NCI-H2081 treated with DMSO at 0.1 percent for 48 hours (cell line): ENCODE results near the gene RBM10.
A peak's percentile ranks its signal among the peaks of the same experiment; 100 is the strongest.

Source experiments
- DNase-seq: peaks from one replicate; lab custom pipeline; 2025; lab: John Stamatoyannopoulos, UW

The RBM10 gene

DNA sequence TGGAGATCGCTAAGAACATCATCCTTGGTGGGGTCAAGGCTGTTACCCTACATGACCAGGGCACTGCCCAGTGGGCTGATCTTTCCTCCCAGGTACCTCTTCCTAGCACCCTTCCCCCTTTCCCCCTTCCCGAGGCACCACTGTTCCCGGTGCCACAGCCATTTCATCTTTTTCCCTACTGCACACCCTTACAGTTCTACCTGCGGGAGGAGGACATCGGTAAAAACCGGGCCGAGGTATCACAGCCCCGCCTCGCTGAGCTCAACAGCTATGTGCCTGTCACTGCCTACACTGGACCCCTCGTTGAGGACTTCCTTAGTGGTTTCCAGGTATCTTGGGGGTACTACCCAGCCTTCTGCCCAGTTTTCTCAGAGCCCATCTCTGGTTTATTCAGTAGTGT lies 54.3 kb downstream of the RBM10 start:
- DNase-seq: no peak

DNA sequence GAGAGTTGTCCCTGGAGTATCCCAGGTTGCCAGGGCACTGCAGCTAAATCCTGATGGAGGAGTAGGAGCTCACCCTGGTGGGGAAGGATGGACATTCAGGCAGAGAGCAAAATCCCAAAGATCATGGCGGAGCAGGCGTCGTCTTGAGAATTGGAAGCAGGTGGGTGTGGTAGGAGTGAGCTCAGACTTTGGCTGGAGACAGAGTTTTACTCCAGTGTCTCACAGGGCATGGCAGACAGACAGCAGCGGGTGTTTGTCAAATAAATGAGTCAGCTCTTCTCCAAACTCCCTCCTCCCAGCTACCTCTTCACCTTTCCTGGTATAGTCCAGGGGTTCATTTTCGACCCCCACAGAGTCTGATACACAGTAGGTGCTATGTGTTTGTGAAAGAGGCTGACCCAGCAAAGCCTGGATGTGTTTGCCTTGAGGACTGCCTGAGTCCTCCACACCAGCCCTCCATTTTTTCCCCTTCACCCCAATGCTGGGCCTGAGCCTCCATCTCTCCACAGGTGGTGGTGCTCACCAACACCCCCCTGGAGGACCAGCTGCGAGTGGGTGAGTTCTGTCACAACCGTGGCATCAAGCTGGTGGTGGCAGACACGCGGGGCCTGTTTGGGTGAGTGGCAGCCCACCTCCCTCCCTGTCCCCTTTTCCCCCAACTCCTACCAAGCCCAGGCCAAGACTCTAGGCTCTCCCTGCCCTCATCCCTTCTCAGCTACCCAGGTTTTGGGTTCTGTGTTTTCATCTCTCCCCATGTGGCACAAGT lies 55.5 kb downstream of the RBM10 start:
- no peak for DNase-seq

DNA sequence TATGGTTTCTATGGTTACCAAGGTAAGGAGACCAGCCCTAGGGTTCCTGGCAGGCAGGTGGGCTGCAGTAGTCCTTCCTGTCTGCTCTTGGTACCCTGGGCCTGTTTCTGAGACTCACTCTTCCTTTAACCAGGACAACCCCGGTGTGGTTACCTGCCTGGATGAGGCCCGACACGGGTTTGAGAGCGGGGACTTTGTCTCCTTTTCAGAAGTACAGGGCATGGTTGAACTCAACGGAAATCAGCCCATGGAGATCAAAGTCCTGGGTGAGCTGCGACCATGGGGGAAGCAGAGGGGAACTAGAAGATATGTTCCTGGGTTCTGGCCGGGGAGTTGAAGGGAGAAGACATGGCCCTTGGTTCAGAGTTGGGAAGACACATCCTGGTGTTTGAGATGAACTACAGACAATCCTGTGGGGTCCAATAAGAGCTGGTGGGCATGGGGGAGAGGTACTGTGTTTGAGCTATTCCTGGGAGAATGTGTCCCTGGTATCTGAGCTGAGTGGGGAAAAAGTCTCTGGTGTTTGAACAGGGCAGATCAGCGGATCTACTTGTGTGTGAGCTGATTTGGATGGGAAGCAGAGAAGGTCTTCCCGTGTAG lies 56.4 kb downstream of the RBM10 start:
- DNase-seq: no peak

DNA sequence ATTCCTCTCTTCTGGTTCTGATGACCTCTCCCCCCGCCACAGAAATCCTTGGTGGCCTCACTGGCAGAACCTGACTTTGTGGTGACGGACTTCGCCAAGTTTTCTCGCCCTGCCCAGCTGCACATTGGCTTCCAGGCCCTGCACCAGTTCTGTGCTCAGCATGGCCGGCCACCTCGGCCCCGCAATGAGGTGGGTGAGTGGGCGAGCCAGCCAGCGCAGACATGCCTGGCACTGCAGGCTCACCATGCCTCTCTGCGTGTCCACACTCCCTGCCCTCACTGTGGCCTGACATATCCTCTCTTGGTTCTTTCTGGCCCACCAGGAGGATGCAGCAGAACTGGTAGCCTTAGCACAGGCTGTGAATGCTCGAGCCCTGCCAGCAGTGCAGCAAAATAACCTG lies 57.3 kb downstream of the RBM10 start:
- no peak for DNase-seq

DNA sequence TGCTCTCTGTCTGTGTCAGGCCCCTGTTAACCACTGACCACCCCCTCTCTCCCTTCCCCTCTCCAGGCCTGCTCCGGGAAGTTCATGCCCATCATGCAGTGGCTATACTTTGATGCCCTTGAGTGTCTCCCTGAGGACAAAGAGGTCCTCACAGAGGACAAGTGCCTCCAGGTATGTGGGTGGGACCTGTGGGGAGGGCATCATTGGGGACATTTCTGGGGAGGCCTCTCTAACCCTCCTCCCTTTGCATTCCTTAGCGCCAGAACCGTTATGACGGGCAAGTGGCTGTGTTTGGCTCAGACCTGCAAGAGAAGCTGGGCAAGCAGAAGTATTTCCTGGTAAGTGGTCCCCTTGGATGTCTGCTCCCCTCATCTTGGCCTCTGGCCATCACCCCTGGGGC lies 57.9 kb downstream of the RBM10 start:
- DNase-seq: no peak

DNA sequence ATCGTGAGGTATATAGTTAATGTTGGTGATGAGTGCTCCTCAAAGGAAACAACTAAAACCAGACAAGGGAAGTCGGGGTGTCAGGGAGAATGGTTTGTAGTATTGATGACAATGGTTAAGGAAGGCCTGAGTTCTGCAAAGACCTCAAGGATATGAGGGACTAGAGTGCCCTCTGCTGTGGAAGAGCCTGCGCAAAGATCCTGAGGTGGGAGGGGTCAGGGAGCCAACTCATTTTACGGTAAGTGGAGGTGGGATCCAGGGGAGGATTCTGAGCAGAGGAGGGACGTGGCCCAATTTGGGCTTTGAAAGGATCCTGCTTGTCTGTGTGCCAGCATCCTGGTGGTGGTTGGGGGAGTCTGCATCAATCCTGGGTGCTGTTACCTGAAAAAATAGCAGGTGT lies 59.9 kb downstream of the RBM10 start:
- no peak for DNase-seq

DNA sequence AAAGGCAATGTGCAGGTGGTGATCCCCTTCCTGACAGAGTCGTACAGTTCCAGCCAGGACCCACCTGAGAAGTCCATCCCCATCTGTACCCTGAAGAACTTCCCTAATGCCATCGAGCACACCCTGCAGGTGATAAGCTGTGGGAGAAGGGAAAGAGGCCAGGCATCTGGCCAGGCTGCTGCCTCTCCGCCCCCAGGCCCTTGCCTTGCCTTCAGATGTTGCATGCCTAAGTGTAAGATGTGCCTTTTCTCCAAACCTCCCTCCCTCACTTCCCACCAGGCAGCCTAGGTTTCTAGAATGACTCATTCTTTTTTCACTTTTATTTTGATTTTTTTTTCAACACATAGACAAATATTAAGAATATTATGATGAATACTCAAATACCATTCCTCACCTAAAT lies 61.3 kb downstream of the RBM10 start:
- no peak for DNase-seq

DNA sequence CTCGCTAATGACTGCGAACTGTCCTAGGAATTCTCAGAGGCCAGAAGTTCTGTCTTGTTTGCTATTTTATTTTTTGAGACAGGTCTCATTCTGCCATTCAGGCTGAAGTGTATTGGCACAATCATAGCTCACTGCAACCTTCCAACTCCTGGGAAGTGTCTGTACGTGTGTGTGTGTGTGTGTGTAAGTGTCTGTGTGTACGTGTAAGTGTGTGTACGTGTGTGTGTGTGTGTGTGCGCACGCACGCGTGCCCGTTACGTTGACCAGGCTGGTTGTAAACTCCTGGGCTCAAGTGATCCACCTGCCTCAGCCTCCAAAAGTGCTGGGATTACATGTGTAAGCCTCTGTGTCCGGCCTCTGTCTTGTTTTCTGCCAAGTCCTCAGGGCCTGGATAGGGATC lies 63.1 kb downstream of the RBM10 start:
- no peak for DNase-seq

DNA sequence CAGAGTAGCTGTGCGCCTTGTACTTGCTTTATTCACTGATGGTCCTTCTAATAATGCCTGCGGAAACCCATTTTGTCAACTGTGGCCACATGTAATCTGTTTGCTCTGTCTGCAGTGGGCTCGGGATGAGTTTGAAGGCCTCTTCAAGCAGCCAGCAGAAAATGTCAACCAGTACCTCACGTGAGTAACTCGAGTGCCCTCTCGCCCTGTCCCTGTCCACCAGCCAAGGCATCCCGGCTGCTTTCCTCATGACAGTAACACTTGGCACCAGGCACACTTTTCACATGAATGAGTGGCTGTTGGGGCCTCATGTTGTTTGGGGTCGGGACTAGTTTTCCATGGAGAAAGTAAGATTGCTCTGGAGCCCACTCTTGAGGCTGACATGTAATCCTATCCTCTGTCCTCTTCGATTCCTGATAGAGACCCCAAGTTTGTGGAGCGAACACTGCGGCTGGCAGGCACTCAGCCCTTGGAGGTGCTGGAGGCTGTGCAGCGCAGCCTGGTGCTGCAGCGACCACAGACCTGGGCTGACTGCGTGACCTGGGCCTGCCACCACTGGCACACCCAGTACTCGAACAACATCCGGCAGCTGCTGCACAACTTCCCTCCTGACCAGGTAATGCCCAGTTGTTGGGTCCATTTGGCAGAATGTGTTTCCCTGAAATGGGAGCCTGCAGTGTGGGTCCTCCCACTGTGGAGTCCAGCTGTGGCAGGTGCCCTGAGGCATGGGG lies 64.7 kb downstream of the RBM10 start:
- no peak for DNase-seq

DNA sequence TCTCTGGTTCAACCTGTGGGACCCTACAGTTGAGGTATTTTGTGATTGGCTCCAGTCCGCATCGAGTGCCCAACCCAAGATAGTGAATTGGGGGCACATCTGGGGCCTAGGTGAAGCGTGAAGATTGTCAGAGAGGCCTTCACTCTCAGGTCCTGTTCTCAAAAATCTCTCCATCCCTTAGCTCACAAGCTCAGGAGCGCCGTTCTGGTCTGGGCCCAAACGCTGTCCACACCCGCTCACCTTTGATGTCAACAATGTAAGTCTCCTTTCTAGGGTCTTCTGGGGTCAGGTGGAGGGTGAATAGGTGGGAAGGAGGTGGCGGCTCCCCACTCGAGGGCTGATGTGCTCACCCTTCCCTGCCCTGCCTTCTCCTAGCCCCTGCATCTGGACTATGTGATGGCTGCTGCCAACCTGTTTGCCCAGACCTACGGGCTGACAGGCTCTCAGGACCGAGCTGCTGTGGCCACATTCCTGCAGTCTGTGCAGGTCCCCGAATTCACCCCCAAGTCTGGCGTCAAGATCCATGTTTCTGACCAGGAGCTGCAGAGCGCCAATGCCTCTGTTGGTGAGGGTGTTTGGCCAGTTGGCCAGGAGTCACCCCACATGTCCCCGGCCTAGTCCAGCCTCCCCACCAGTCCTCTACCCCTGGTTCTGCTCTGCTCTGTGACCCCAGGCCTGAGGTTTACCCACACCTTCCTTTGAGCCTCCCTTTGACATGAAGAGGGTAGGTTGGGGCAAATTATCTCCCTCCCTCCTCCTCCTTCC lies 65.8 kb downstream of the RBM10 start:
- DNase-seq: no peak

DNA sequence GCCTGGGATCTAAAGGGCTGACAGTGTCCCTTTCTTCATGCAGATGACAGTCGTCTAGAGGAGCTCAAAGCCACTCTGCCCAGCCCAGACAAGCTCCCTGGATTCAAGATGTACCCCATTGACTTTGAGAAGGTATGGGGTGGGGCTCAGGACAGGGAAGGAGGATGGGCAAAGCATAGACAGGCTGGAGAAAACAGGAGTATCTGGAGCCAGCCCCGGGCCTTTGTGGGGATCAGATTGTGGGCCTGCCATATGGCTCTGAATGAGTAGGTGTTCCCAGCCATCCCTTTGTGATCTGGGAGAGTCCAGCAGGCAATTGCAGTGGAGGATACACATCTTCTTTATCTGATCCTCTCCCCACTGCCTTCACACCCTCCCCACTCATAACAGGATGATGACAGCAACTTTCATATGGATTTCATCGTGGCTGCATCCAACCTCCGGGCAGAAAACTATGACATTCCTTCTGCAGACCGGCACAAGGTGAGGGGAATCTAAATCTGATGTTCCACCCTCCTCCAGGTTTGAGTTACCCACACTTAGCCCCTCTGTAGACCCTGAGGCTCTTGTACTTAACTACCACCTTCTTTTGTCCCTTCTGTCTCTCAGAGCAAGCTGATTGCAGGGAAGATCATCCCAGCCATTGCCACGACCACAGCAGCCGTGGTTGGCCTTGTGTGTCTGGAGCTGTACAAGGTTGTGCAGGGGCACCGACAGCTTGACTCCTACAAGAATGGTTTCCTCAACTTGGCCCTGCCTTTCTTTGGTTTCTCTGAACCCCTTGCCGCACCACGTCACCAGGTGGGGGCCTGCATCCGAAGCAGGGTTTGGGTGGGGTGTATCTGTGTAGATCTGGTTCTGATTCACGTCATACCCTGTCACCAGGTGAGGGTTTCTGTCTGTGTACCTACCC lies 67.6 kb downstream of the RBM10 start:
- DNase-seq: no peak

DNA sequence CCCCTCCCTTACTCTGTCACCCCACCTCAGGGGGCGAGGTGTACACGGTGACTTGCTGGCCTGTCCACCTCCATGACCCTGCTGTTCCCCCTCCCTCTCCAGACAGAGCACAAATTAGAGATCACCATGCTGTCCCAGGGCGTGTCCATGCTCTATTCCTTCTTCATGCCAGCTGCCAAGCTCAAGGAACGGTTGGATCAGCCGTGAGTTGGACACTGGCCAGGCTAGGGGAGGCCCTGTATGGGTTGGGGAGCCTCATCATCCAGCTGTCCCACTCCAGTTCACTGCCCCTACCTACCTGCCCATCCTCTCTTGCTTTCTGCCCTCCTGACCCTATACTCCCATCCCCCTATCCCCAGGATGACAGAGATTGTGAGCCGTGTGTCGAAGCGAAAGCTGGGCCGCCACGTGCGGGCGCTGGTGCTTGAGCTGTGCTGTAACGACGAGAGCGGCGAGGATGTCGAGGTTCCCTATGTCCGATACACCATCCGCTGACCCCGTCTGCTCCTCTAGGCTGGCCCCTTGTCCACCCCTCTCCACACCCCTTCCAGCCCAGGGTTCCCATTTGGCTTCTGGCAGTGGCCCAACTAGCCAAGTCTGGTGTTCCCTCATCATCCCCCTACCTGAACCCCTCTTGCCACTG lies 69.5 kb downstream of the RBM10 start:
- DNase-seq: no peak

DNA sequence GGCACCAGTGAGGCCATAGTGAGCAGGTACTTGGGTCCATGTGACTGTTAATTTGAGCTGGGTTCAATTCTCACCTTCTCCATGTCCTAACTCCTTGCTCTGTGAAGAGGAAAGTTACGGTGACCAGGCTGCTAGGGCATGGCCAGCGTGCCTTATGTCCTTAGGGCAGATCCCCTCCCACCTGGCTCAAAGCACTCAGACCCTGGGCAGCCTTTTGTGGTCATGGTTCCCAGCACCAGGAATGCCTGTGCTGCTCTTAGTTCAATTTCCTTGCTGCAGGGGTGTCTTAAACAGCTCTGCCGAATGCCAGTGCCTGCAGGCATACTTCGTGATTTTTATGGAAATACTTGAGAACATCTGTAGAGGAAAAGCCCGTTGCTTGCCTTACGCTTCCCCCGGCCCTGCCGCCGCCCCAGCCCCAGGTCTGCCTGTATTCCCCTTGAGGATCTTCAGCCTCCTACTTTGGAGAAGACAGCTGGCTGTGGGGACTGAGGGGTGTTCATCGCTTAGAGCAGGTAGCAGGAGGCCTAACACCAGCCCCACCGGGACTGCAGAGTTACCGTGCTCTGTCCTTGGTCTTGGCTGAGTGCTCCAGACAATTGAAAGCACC lies 70.4 kb downstream of the RBM10 start:
- DNase-seq: no peak

DNA sequence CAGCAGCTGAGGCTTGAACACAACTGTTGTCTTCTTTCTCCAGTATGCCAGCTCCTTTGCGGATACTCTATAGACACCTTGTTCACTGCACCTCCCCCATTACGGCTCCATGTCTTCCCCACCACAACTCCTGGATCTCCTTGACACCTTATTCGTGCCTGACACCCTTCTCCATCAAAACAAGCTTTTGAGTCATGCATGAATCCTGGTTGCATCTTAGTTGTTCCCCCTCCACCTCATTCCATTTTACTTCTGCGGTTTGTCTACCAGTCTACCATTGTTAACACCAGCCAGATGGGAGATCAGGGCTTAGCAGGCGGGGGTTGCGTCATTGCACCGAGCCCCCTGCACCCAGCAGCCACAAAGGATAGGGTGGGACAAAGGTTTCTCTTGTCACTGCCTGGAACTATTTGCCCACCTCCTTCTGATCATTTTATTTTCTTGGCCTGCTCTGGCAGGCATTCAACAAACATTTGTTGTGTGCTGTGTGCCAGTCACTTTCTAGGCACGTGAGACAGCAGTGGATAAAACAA lies 71.4 kb downstream of the RBM10 start:
- DNase-seq: no peak

DNA sequence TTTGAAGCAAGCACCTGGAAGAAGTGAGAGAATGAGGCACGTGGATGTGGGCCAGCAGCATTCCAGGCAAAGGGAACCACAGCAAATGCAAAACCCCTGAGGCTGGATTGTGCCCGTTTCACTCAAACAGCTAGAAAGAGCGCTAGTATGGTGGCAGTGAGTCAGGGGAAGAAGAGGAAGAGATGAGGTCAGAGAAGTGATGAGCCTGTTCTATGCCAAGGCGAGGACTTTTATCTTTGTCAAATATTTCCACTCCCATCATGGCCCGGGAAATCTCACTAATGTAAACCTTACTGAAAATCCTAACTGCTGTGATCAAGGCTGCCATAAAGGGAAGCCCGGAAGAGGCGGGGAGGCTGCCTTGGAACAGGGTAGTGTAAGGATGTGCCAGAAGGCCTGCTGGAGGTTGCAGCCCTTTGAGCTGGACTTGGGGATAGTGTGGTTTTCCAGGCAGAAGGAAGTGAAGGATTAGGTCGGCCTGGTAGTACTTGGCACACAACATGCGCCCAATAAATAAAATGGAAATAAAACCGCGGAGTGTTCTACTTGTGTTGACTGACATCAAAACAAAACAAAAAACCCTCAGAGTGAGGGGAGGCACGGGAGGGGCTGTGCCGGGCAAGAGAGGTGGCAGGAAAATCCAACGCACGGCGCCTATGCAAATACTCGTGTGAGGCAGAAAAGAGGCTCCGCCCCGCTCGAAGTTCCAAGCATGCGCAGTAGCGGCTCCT lies 72.3 kb downstream of the RBM10 start:
- no peak for DNase-seq

DNA sequence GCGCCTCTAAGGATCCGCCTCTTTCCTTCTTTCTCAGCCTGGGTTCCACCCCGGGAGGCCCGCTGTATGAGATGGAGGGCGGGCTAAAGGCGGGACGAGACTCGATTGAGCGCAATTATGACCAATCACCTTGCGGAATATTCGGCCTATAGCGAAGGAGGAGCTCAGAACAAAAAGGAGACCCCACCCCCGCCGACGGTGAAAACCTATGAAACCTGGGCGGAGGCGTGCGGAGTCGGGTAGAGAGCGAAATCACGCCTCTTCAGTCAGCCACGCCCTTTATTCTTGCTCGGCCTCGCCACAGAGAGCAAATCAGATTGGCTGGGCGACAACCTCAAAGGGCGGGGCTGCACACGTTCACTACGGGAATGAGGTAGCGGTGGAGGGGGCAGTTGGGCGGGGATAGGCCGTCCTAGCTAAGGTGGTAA lies 72.8 kb downstream of the RBM10 start:
- peak; percentile 100 for DNase-seq

DNA sequence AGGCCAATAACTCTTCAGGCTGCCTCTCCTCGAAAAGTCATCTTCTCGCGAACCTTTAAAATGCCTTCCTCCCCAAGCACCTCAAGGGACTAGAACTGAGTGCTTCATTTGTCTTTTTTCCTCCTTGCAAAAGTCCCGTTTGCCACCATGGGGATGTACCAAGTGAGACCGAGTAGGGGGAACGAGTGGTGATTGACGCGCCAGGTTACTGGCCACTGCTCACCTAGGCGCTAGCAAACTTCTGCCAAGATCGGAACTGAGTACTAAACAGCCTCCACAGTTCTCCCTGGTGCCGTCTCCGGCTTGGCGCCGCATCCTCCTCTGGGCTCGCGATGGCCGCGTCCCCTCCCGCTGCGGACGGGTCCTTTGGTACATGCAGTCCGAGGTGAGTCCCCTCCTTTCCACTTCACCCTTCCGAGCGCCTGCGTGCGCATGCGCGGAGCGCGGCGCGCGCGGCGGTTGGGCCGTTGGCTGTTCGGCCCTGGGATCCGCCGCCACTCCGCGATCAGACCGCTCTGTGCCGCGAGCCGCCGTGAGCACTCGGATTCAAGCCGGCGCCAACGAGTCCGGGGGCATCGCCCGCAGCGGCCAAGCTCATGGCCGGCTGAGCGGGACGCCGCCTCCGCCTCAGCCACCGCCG lies 73.4 kb downstream of the RBM10 start, which contains the start of gene CDK16:
CDK16 (plus strand) TSS at position 402 of the 640 bp plus-strand sequence. CDS start 4,877 bp downstream, outside the sequence.
- DNase-seq: peak; percentile 72

DNA sequence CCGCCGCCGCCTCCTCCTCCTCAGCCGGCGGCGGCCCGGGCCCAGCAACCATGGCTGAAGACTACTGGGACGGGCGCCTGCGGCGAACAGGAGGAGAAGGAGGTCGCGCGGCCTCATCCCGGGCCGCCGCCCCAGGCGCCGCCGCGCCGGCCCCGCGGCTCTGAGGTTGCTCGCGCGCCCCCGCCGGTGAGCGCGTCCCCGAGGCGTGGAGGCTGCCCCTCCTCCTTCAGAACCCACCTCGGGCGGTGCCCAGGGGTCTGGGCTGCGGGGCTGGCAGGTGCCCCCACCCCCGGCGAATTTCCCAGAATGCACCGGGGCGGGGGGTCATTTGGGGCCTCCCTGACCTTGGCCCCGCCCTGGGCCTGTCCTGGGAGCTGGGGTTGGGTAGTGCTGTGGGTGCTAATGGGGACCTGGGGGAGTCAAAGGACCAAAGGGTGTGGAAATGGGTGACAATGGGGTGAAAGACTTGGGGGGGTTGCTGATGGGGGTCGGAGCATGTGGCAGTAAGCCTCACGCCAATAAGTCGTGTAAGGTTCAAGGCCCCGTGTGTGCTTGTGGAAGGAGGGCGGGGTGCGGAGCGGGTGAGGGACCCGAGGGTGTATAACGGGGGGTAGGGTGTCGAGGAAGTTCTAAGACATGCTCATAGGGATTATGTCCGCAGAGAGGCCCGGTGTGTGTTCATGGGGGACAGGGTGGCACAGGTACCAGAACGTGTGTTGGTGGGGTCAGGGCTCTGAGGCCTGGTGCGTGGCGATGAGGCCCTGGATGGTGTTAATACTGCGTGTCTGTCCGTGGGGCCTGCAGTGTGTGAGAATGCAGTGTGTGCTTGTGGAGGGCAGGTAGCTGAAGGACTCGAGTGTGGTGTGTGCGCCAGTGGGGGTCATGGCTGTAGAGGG lies 74.1 kb downstream of the RBM10 start:
- no peak for DNase-seq
